Heart left ventricle (tissue), 16 donors: ENCODE results near the gene TCEANC2. TPM values are rescaled to one million over a fixed set of nuclear protein-coding genes. Genes with fewer than 3 reads are reported as not detected.

Source experiments
- ATAC-seq, 4 donors: fragments of 200-7000 bp; cut with Tn5 transposase; one replicate each; pipeline ENCODE4 v1.9.1; 2020 to 2022; ENCODE audit warnings: moderate library complexity in 4 of 4, mild to moderate bottlenecking in 3 of 4, moderate number of reproducible peaks in 1 of 4
- DNase-seq, 5 donors: peaks; one replicate each; pipeline ENCODE4 v3.0.0-alpha.2; 2020
- H3K27ac ChIP-seq, 12 donors: fragments of 200-600 bp; sonication (generic) in 4 of 12; one replicate each; pipeline versions ENCODE4 v1.5.0 to v1.8.0; 2016 to 2022; ENCODE audit warnings: mild to moderate bottlenecking in 2 of 12
- H3K27me3 ChIP-seq, 9 donors: fragments of 200-600 bp; sonication (generic) in 2 of 9; one replicate each; pipeline versions ENCODE4 v1.5.1 to v1.8.0; 2016 to 2022; ENCODE audit warnings: mild to moderate bottlenecking in 3 of 9
- H3K36me3 ChIP-seq, 9 donors: fragments of 200-600 bp; sonication (generic) in 2 of 9; one replicate each; pipeline versions ENCODE4 v1.5.0 to v1.8.0; 2018 to 2022; ENCODE audit warnings: mild to moderate bottlenecking in 2 of 9
- H3K4me1 ChIP-seq, 12 donors: fragments of 200-600 bp; sonication (generic) in 4 of 12; one replicate each; pipeline versions ENCODE4 v1.5.0 to v1.8.0; 2016 to 2022; ENCODE audit warnings: mild to moderate bottlenecking in 3 of 12
- H3K4me3 ChIP-seq, 12 donors: fragments of 200-600 bp; sonication (generic) in 4 of 12; one replicate each; pipeline versions ENCODE4 v1.5.0 to v1.8.0; 2017 to 2022; ENCODE audit warnings: mild to moderate bottlenecking in 9 of 12, moderate library complexity in 4 of 12
- H3K9me3 ChIP-seq, 12 donors: fragments of 200-600 bp; sonication (generic) in 4 of 12; one replicate each; pipeline versions ENCODE4 v1.5.0 to v1.8.0; 2016 to 2022; ENCODE audit warnings: mild to moderate bottlenecking in 1 of 12
- CTCF ChIP-seq, 12 donors: fragments of 200-600 bp; sonication (generic) in 4 of 12; IDR thresholded peaks; one replicate each; pipeline versions ENCODE4 v1.5.0 to v1.8.0; 2018 to 2022; ENCODE audit warnings: antibody characterized with exemption in 12 of 12, mild to moderate bottlenecking in 5 of 12
- POLR2A ChIP-seq, 2 donors: fragments of 450-650 bp; IDR thresholded peaks; one replicate each; pipeline ENCODE4 v1.6.1; 2017; ENCODE audit warnings: antibody characterized with exemption in 2 of 2, mild to moderate bottlenecking in 2 of 2, moderate library complexity in 2 of 2
- whole genome bisulfite sequencing, 4 donors: extraction: QIAGEN DNeasy Blood & Tissue Kit in 2 of 4; methylation state at CpG; one replicate each; pipeline versions ENCODE4 v1.1.5 to v1.1.7; 2013 to 2018; 5-methylcytosine and 5-hydroxymethylcytosine counted together
- intact Hi-C, 10 donors: fragments of 100-400 bp; cut with DNase I; formaldehyde crosslinking; loops; one replicate each; pipeline versions ENCODE4 v1.11.1 to v1.14.2; 2022
- polyA plus RNA-seq, 2 donors: library from polyadenylated mRNA; stranded (reverse); fragments of 200-250 nt; gene quantifications; one replicate each; pipeline ENCODE4 v1.2.3, GENCODE V29; 2013
- total RNA-seq, 9 donors: library from RNA; depleted of rRNA in 2 of 9; stranded (reverse); fragments of >200 nt in 2 of 9; fragmentation: NEBNext Ultra II Directional in 3 of 9; extraction: Animal tissue kit (Norgen Biotek cat#: 25700) in 3 of 9; gene quantifications; one replicate each; pipeline versions ENCODE4 v1.1.0 to v1.2.4, GENCODE V29; 2016 to 2023
- donor health status: ischemic (EF 13 %, LVEDD 7.1; RV severe dilation, severe dysfunction).
- donor health status: healthy with polysubstance abuse.
- donor health status: DM: no; HTN: yes; CAD: no.
- donor health status: DM: no; HTN: no; CAD: no.
- donor health status: ischemic (EF 25% LVEDD 6.9; RV normal size, moderate dysfunction).
- donor health status: ischemic (EF 25% LVEDD 5.7; RV mildly dilated, moderate dysfunction).
- donor health status: healthy.
- donor health status: DM: yes; HTN: yes; CAD: no.
- donor health status: ischemic (EF 35%, LVEDD 5.7; RV mildly dilated, moderate dysfunction).
- donor health status: nonischemic (EF 11% LVEDD 7.7; RV severe dilation, severe dysfunction).
- donor health status: DM: yes; HTN: yes; CAD: no.
- donor health status: PGD.
- donor health status: ischemic (EF 29% LVEDD 5.4; RV normal size, mild dysfunction).
- donor health status: nonischemic (EF 23%, LVEDD 6.1; RV moderate dilation, normal function).

TCEANC2 gene
- total and polyA plus RNA-seq, 11 donors: 2.4 to 6.6 (median 4.5) TPM

GRCh38 chr1:54132495-54132894 lies 79.1 kb downstream of the TCEANC2 start:
- Histone ChIP-seq H3K27ac (no peak overlapping the region), H3K36me3 (no peaks in the 10 kb centered on the region), H3K4me3 (no peak overlapping the region), H3K4me1 (no peaks in the 10 kb centered on the region), H3K27me3 (no peaks in the 10 kb centered on the region), H3K9me3 (no peaks in the 10 kb centered on the region)
- TF ChIP-seq CTCF (IDR thresholded peaks at IDR 0.05): no peak
- intact Hi-C loops: no loop called here
- WGBS, 4 donors: 71 to 78% (median 73%) methylated on average over 2 of the region's 2 CpGs
- no peak for DNase-seq
- ATAC-seq: no peak

GRCh38 chr1:54134295-54134694 lies 80.9 kb downstream of the TCEANC2 start:
- ATAC-seq (no peak), DNase-seq (no peak)
- no peaks in the 10 kb centered on the region for H3K9me3 ChIP-seq
- H3K4me1 ChIP-seq: peaks cover 0 to 4% (median 0%) of the 10 kb centered on the region in 12 donors
- no peaks in the 10 kb centered on the region for H3K27me3 ChIP-seq
- no peak overlapping the region for H3K4me3 ChIP-seq
- no peak for TF ChIP-seq POLR2A (IDR thresholded peaks at IDR 0.05)
- TF ChIP-seq CTCF (IDR thresholded peaks at IDR 0.05): no peak
- intact Hi-C loops: no loop called here
- no peak overlapping the region for H3K27ac ChIP-seq
- 86 to 94% (median 93%) methylated on average over 6 of the region's 6 CpGs for WGBS, 4 donors
- no peaks in the 10 kb centered on the region for H3K36me3 ChIP-seq

GRCh38 chr1:54135436-54136120 lies 82.2 kb downstream of the TCEANC2 start:
- 69 to 88% (median 82%) methylated on average over 5 of the region's 5 CpGs for WGBS, 4 donors
- H3K4me1 ChIP-seq: peaks cover 0 to 4% (median 0%) of the 10 kb centered on the region in 12 donors
- ATAC-seq: no peak
- DNase-seq: no peak
- no peaks in the 10 kb centered on the region for H3K9me3 ChIP-seq
- H3K36me3 ChIP-seq: no peaks in the 10 kb centered on the region
- no peaks in the 10 kb centered on the region for H3K27me3 ChIP-seq
- intact Hi-C loops: no loop called here
- TF ChIP-seq POLR2A (IDR thresholded peaks at IDR 0.05): no peak
- no peak for TF ChIP-seq CTCF (IDR thresholded peaks at IDR 0.05)
- H3K27ac ChIP-seq: no peak overlapping the region
- H3K4me3 ChIP-seq: no peak overlapping the region

GRCh38 chr1:54136269-54136896 lies 83.0 kb downstream of the TCEANC2 start:
- Histone ChIP-seq H3K4me1 (peaks cover 0 to 4% (median 0%) of the 10 kb centered on the region in 12 donors), H3K27ac (no peak overlapping the region), H3K4me3 (no peak overlapping the region), H3K9me3 (no peaks in the 10 kb centered on the region), H3K27me3 (no peaks in the 10 kb centered on the region), H3K36me3 (no peaks in the 10 kb centered on the region)
- intact Hi-C loops: no loop called here
- ATAC-seq: no peak
- WGBS, 4 donors: 92 to 96% (median 95%) methylated on average over 8 to 17 of the region's 17 CpGs
- DNase-seq: no peak
- TF ChIP-seq CTCF (IDR thresholded peaks at IDR 0.05) (no peak), POLR2A (IDR thresholded peaks at IDR 0.05) (no peak)
